ENCODE measurements around the gene HMOX1.

DNA sequence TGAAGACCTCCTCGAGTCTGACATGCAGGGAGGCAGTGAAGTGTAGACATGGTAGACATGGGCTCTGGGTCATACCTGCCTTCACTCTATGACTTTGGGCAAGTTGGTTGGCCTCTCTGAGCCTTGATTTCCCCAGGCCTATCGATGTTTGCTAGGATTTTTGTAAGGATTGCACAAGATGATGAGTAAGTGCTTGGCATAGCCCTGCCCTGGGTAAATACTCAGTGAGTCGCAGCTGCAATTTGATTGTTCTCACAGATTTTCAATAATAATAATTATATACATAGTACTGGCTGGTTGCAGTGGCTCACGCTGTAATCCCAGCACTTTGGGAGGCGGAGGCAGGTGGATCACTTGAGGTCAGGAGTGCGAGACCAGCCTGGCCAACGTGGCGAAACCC, 37.2 kb downstream of the HMOX1 start:
- TF ChIP-seq, protein P1, sequence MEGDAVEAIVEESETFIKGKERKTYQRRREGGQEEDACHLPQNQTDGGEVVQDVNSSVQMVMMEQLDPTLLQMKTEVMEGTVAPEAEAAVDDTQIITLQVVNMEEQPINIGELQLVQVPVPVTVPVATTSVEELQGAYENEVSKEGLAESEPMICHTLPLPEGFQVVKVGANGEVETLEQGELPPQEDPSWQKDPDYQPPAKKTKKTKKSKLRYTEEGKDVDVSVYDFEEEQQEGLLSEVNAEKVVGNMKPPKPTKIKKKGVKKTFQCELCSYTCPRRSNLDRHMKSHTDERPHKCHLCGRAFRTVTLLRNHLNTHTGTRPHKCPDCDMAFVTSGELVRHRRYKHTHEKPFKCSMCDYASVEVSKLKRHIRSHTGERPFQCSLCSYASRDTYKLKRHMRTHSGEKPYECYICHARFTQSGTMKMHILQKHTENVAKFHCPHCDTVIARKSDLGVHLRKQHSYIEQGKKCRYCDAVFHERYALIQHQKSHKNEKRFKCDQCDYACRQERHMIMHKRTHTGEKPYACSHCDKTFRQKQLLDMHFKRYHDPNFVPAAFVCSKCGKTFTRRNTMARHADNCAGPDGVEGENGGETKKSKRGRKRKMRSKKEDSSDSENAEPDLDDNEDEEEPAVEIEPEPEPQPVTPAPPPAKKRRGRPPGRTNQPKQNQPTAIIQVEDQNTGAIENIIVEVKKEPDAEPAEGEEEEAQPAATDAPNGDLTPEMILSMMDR (IDR thresholded peaks at IDR 0.05; ENCODE audit: low read length): no peak
- TF ChIP-seq EZH2 (optimal IDR thresholded peaks at IDR 0.05; ENCODE audit: low read depth, low read length) (no peak), EZH2phosphoT487 (IDR thresholded peaks at IDR 0.05; ENCODE audit: low read length) (no peak)

Measured in MM.1S (cell line).